Measurements from ENCODE around the gene SLC39A13.

GRCh38 chr11:47369676-47370075, 38.7 kb upstream of the SLC39A13 start:
- TF ChIP-seq CTCF (conservative IDR thresholded peaks at IDR 0.05 in 1 of 2, IDR thresholded peaks at IDR 0.05 in 1 of 2; ENCODE audit: extremely low read depth in 1 of 2, insufficient read depth in 1 of 2, low read depth in 1 of 2, low read length in 2 of 2) (no peak), EZH2 (IDR thresholded peaks at IDR 0.05; ENCODE audit: borderline replicate concordance, low read length) (no peak)

All from mammary epithelial cell (primary cell).